GM21619 (cell line): ENCODE measurements around the gene CEP70.
"Not testable (repeated sequence)": the region's sequence is repeated elsewhere in the genome, so short reads cannot be mapped to it uniquely, and the experiment has no call there.

Experiments used
- ATAC-seq: cut with Tn5 transposase; IDR thresholded peaks from one replicate; pipeline ENCODE4 v1.9.1; 2021; ENCODE audit not compliant: unreplicated experiment

CEP70 gene

GRCh38 chr3:138594150-138594934 is at the start of gene CEP70:
Gene CEP70 (minus strand): TSS chr3:138594260. CDS start chr3:138572927, 21,333 bp downstream.
- peak; percentile 82 for ATAC-seq

GRCh38 chr3:138642927-138643253 is 48.8 kb upstream of the CEP70 start:
- no peak for ATAC-seq

DNA sequence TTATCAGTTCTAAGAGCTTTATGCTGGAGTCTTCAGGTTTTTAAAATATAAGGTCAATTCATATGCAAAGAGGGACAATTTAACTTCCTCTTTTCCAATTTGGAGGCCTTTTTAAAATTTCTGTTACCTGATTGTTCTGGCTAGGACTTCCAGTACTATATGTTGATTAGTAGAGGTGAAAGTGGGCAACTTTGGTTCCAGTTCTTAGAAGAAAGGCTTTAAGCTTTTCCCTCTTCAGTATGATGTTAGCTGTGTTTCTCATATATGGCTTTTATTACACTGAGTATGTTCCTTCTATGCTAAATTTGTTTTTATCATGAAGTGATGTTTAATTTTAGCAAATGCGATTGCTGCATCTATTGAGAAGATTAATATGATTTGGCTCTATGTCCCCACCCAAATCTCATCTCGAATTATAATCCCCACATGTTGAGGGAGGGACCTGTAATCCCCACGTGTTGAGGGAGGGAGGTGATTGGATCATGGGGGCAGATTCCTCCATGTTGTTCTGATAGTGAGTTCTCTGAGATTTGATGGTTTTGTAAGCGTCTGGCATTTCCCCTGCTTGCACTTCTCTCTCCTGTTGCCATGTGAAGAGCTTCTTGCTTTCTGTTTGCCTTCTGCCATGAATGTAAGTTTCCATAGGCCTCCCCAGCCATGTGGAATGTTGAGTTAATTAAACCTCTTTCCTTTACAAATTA is 48.3 kb upstream of the CEP70 start:
- no peak for ATAC-seq

DNA sequence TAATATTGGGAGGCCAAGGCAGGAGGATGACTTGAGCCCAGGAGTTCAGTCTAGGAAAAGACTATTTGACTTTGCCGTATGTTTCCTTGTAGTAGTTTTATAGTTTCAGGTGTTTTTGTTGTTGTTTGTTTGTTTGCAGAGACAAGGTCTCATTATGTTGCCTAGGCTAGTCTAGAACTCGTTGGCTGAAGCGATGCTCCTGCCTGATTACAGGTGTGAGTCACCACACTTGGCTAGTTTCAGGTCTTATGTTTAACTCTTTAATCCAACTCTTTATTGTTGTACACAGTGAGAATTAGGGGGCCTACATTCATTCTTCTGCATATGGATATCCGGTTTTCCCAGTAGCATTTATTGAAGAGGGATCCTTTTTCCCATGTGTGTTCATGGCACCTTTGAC is 46.5 kb upstream of the CEP70 start:
- no peak for ATAC-seq

DNA sequence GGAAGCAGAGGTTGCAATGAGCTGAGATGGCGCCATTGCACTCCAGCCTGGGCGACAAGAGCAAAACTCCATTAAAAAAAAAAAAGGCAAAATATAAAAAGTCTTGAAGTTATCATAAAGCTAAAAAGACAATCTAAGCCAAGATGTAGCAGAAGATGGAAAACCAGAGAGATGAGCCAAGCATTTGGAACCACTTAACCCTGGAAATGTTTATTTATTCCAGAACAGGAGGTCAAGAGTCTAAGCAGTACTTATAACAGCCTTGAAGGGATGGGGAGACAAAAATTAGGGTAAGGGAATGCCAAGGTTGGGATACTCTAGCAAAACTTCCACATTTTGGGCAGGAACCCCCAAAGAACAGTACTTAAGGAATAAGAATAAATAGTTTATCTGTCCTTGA is 44.6 kb upstream of the CEP70 start:
- ATAC-seq: no peak

- no peak for ATAC-seq
Observed at GRCh38 chr3:138629526-138629925, 35.5 kb upstream of the CEP70 start.

- ATAC-seq: no peak
Observed at GRCh38 chr3:138625707-138626365, 31.8 kb upstream of the CEP70 start.

- ATAC-seq: no peak
Observed at GRCh38 chr3:138624518-138624917, 30.5 kb upstream of the CEP70 start.

DNA sequence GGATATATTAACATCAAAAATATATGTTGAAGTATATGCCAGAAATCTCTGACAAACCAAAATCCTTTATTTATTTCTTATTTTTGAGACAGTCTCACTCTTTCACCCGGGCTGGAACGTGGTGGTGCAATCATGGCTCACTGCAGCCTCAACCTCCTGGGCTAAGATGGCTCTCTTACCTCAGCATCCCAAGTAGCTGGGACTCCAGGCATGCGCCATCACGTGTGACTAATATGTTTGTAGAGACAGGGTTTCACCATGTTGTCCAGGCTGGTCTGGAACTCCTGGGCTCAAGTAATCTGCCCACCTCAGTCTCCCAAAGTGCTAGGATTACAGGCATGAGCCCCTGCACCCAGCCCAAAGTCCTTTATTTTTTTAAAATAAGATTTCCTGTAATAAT is 26.4 kb upstream of the CEP70 start:
- no peak for ATAC-seq

DNA sequence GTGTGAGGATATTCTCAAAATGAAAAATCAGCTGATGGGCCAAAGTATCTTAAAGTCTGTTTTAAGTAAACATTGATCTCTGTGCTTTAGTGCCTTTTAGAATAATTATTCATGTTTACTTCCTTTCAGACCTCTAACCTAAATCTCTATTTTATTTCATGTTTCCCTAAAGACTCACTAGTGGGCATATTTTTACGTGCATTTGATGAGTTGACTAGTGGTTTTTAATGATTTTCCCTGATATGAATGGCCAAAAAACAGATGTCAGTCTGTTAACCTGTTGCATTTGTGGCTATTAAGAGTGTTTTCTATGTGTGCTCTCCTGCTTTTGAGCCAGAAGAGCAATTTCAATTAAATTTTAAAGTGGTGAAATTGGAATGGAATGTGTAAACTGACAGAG is 21.4 kb upstream of the CEP70 start:
- ATAC-seq: no peak

- ATAC-seq: no peak
Observed at GRCh38 chr3:138609898-138610266, 15.8 kb upstream of the CEP70 start.

DNA sequence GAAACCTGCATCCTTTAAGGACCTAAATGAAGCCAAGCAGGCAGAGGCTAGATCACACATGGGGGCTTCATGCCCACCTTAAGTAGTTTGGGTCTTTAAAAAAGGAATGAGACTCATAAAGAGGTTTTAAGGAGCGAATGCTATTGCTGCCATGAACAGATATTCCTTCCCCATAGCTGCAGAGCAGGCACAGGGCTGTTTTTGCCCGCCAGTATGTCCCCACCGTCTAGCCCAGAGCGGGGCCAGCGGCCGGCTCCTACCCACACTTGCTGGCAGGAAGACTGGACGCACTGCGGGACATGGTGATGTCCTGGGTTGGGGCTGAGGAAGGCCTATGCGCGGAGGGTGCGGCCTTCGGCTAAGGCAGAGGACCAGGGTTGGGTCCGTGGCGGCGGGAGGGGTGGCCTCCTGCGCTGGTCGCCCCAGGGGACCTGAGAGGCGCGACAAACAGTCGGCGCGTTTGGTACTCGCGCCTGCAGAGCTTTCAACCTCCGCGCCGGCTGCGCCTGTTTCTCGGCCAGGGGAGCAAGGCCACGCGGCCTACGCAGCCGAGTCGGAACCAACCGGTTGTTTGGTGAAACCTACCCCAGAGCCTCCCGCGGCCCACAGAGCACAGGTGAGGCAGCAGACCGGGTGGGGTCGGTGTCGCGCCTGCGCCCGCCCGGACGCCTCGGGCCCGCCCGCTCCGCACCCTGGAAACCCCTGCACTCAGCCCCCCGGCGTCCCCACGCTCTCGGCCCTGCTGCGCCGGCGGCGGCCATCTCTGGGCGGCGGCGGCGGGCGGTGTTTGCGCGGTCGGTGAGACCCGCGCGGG is 14.5 kb upstream of the CEP70 start, which contains the start of gene FAIM:
FAIM (plus strand) TSS at position 450 of the 814 bp plus-strand sequence. CDS start 10,956 bp downstream, outside the sequence.
- peak; percentile 61 for ATAC-seq

GRCh38 chr3:138604106-138604595 is 10.1 kb upstream of the CEP70 start:
- ATAC-seq: not testable (repeated sequence)

GRCh38 chr3:138601661-138602060 is 7.6 kb upstream of the CEP70 start:
- ATAC-seq: not testable (repeated sequence)

DNA sequence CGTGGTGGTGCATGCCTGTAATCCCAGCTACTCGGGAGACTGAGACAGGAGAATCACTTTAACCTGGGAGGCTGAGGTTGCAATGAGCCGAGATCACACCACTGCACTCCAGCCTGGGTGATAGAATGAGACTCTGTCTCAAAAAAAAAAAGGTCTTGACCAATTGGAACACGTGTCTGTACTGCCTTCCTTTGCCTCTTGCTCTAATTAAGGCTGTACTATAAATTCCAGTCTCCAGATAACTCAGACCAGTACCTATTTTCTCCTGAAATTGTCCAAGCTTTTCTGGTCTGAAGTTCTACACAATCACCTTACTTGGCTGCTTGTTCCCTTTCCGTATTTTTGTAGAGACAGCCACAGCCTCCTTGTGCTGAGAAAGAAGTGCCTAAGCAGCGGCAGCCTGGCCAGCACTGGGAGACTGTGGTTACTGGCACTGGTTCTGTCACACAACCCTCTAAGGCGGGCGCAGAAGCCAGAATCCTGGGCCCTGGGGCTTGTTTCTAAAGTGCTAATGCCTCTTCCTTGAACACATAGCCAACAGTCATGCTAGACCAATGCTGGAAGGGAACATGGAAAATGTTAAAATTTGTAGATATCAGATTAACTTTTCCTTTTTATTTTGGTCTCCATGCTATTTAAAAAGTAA is 6.2 kb upstream of the CEP70 start:
- no peak for ATAC-seq

GRCh38 chr3:138598534-138598933 is 4.5 kb upstream of the CEP70 start:
- ATAC-seq: no peak

- not testable (repeated sequence) for ATAC-seq
Observed at GRCh38 chr3:138597186-138597976, 3.3 kb upstream of the CEP70 start.

GRCh38 chr3:138594935-138595610 is 1.0 kb upstream of the CEP70 start:
- no peak for ATAC-seq
